ENCODE data around the gene ACSM6.
"Not testable (repeated sequence)": the region's sequence is repeated elsewhere in the genome, so short reads cannot be mapped to it uniquely, and the experiment has no call there.

Gene ACSM6

DNA sequence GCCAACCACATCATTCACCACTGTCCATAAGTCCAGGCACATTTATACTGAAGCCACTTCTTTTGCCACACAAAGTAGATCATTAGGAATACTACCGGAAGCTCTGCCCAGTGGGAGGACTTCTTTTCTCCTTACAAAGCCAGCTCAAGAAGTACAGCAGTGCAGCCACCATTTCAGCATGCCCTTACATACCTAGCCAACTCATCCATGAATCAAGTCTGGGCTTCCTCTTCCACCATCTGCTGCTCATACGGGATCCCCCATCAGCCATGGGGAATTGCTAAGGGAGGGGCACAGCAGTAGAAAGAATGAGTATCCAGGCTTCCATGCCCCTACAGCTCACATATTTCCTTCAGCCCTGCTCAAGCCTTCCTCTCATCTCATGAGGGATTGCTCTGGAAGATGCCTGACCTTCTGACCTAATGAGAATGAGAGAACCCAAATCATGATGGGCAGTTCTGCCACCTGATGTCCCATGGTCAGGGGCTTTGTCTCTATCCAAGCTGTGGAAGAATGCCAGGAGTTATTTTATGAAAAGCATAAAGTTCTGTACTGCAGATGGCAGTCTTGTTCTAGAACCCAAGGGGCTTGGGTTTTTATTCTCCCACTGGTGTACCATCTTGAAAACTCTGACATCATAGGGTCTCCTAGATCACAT, 39.5 kb downstream of the ACSM6 start:
- TF ChIP-seq LEF1 (IDR thresholded peaks at IDR 0.05; ENCODE audit: borderline replicate concordance) = no peak
- no peak for TF ChIP-seq ZNF384 (IDR thresholded peaks at IDR 0.05)
- no peak for TF ChIP-seq ARNT (IDR thresholded peaks at IDR 0.05)
- DNase-seq (ENCODE audit: extremely low spot score) = no peak
- ChIA-PET CTCF (no interaction called here), POLR2A (no interaction called here)

DNA sequence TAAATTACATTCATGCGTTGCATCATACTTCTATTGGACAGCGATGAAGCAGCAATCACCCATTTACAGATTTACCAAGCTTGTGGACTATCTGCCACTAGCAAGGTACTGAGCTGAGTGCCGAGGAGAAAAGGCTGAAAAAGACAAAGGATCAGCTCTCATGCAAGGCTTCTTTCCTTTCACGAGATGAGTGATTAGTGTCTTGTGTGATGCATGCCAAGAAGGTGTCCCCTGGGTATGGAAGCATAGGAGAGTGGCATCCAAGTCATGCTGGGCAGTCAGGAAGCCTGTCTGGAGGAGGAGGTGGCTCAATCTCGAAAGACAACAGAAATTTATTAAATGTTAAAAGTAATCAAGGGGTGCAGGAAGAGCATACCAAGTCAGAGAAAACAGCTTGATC, 40.9 kb downstream of the ACSM6 start:
- TF ChIP-seq FOXA1 (IDR thresholded peaks at IDR 0.05) (no peak), HDGF (IDR thresholded peaks at IDR 0.05; ENCODE audit: borderline replicate concordance) (no peak), FOXM1 (IDR thresholded peaks at IDR 0.05; ENCODE audit: borderline replicate concordance) (no peak), LEF1 (IDR thresholded peaks at IDR 0.05; ENCODE audit: borderline replicate concordance) (no peak), ELF4 (IDR thresholded peaks at IDR 0.05) (no peak), SUZ12 (IDR thresholded peaks at IDR 0.05) (no peak), ZNF384 (IDR thresholded peaks at IDR 0.05) (no peak), SP1 (IDR thresholded peaks at IDR 0.05) (no peak), FOXK2 (IDR thresholded peaks at IDR 0.05) (no peak), L3MBTL2 (conservative IDR thresholded peaks at IDR 0.05) (no peak)
- TF ChIP-seq, protein P1, sequence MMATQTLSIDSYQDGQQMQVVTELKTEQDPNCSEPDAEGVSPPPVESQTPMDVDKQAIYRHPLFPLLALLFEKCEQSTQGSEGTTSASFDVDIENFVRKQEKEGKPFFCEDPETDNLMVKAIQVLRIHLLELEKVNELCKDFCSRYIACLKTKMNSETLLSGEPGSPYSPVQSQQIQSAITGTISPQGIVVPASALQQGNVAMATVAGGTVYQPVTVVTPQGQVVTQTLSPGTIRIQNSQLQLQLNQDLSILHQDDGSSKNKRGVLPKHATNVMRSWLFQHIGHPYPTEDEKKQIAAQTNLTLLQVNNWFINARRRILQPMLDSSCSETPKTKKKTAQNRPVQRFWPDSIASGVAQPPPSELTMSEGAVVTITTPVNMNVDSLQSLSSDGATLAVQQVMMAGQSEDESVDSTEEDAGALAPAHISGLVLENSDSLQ (IDR thresholded peaks at IDR 0.05) = no peak
- DNase-seq (ENCODE audit: extremely low spot score) = no peak
- ChIA-PET POLR2A (no interaction called here), CTCF (interaction anchor here (0.6 to 1.1 kb wide), 2 partner anchors 11 to 124 kb away, joined by 3 read pairs; no protein-coding TSS in a partner anchor)

DNA sequence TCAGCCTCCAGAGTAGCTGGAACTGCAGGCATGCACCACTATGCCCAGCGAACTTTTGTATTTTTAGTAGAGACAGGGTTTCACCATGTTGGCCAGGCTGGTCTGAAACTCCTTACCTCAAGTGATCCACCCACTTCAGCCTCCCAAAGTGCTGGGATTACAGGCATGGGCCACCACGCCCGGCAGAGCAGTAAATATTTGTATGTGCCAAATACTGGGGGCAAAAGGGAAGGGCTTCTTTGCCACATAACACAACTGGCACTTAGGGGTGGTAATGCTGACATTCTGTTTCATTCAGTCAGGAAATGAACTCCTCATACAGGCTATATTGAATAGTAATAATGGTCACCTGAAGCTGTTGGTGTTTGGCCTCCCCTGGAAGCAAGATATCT, 41.6 kb downstream of the ACSM6 start:
- POLR2A ChIA-PET = no interaction called here
- CTCF ChIA-PET = interaction anchor here (1.1 kb wide), 1 partner anchor 10 kb away, joined by 3 read pairs; no protein-coding TSS in a partner anchor
- no peak for TF ChIP-seq LEF1 (IDR thresholded peaks at IDR 0.05; ENCODE audit: borderline replicate concordance)
- no peak for DNase-seq (ENCODE audit: extremely low spot score)

DNA sequence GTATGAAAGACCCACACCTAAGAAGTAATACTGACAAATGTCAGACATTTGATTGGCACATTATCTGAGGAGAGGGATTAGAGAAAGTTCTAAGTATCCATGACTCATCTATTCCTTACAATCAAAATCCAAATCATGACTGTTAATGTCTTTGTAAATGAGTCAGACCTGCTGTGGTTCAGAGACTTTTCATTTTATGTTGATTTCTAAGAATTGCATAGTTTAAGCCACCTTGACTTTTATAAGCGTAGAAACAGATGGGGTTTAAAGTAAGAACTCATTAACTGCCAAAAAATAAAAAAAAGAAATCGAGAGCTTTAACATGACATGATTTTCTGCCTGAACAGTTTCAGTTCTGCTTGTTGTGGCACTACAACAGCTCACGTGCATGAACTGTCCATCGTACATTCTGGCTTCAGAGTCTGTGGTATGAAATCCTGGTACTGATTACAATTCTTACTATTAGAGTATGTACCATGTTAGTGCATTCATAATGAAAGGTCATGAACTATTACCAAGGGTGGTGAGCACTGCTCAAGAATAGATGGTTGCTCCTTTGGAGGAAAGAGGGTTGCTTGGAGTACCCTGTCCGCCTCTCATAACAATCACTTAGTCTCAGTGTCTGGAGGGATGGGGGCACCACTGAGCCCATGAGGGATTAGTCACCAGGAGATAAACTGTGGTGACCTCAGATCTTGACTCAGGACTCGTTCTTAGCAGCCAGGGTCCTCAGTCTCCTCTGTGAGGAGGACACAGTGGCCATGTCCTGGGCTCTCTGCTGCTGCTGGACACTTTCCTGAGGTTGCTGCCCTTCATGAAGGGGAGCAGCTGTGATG, 42.2 kb downstream of the ACSM6 start:
- no peak for DNase-seq (ENCODE audit: extremely low spot score)

DNA sequence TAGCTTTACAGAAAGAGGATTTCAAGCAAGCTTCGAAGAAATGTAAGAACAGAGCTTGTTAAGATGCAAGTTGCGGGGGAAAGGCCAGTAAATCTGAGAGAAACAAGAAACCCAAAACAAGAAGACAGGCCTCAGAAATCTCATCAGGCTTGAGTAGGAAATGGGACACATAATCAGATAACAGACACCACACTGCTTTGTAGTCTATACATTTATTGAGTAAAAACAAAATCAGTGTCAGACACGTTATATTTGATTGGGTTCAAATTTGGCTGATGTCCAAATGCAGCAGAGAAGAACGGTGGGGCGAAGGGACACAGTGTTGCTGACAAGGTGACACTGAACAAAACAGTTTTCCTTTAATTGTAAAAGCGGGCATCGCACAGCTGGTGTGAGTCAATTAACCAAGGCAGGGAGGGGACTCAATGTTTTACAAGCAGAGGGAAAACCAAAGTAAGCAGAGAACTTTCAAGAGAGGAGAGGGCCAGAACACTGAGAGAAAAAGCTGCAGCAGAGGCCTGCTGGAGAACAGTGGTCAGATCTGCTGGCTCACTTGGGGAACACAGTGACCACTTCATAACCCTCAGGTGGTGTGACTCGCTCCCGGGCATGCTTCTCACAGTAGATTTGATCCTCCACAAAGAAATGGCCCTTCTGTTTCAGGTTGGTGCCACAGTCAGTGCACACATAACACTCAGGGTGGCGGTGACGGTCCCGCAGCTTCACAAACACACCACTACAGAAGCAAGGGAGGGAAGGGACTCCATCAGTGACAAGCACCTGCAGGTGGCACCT, 43.5 kb downstream of the ACSM6 start:
- ChIA-PET POLR2A (no interaction called here), CTCF (interaction anchor here (1.5 kb wide), 1 partner anchor 128 kb away, joined by 4 read pairs; no protein-coding TSS in a partner anchor)
- no peak for TF ChIP-seq NFRKB (IDR thresholded peaks at IDR 0.05)
- DNase-seq (ENCODE audit: extremely low spot score) = no peak

More for the DNA sequence above, 42.2 kb downstream of the ACSM6 start:
- ChIA-PET POLR2A (no interaction called here), CTCF (interaction anchor here (1.5 kb wide), 1 partner anchor 130 kb away, joined by 4 read pairs; no protein-coding TSS in a partner anchor)
- TF ChIP-seq BHLHE40 (IDR thresholded peaks at IDR 0.05; ENCODE audit: borderline replicate concordance) (no peak), ZNF384 (IDR thresholded peaks at IDR 0.05) (no peak), FOXK2 (IDR thresholded peaks at IDR 0.05) (no peak), LEF1 (IDR thresholded peaks at IDR 0.05; ENCODE audit: borderline replicate concordance) (no peak), ELF4 (IDR thresholded peaks at IDR 0.05) (no peak), SUZ12 (IDR thresholded peaks at IDR 0.05) (no peak), FOXM1 (IDR thresholded peaks at IDR 0.05; ENCODE audit: borderline replicate concordance) (no peak), SP1 (IDR thresholded peaks at IDR 0.05) (no peak), CTBP1 (IDR thresholded peaks at IDR 0.05; ENCODE audit: borderline replicate concordance) (no peak), FOXA1 (IDR thresholded peaks at IDR 0.05) (no peak), L3MBTL2 (conservative IDR thresholded peaks at IDR 0.05) (no peak)
- TF ChIP-seq, protein P1 (IDR thresholded peaks at IDR 0.05) = no peak

DNA sequence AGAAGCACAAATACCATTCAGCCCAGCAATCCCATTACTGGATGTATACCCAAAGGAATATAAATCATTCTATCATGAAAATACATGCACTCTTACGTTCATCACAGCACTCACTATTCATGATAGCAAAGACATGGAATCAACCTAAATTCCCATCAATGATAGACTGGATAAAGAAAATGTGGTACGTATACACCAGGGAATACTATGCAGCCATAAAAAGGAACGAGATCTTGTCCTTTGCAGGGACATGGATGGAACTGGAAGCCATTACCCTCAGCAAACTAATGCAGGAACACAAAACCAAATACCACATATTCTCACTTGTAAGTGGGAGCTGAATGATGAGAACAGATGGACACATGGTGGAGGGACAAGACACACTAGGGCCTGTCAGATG, 46.1 kb downstream of the ACSM6 start:
- CTCF ChIA-PET = interaction anchor here (0.8 kb wide), 1 partner anchor 123 kb away, joined by 4 read pairs; no protein-coding TSS in a partner anchor
- POLR2A ChIA-PET; DNase-seq (ENCODE audit: extremely low spot score): not testable (repeated sequence)

DNA sequence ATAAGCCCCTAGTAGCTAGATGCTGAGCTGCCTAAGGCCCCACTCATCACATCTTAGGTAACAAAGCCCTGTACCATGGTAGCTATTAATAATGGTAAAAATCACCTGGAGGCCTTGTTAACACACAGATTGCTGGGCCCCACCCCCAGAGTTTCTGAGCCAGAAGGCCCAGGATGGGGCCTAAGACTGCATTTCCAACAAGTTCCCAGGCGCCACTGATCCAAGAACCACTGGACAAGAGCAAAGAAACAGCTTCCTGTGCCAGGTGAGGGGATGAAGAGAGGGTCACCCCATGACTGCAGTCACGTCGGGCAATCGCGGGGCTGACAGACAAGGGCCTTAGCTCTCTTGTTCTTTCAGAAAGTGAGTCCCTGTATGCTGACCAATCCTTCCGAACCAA, 46.8 kb downstream of the ACSM6 start:
- DNase-seq (ENCODE audit: extremely low spot score) = no peak
- no peak for TF ChIP-seq BHLHE40 (IDR thresholded peaks at IDR 0.05; ENCODE audit: borderline replicate concordance)
- TF ChIP-seq TARDBP (IDR thresholded peaks at IDR 0.05) = no peak
- no peak for TF ChIP-seq ZNF384 (IDR thresholded peaks at IDR 0.05)
- TF ChIP-seq CTBP1 (IDR thresholded peaks at IDR 0.05; ENCODE audit: borderline replicate concordance) = no peak
- no peak for TF ChIP-seq FOXA1 (IDR thresholded peaks at IDR 0.05)
- TF ChIP-seq FOXM1 (IDR thresholded peaks at IDR 0.05; ENCODE audit: borderline replicate concordance) = no peak
- TF ChIP-seq ELF4 (IDR thresholded peaks at IDR 0.05) = no peak
- TF ChIP-seq FOXK2 (IDR thresholded peaks at IDR 0.05) = no peak
- no peak for TF ChIP-seq HDGF (IDR thresholded peaks at IDR 0.05; ENCODE audit: borderline replicate concordance)
- TF ChIP-seq ARNT (IDR thresholded peaks at IDR 0.05) = no peak
- TF ChIP-seq, protein P1 (IDR thresholded peaks at IDR 0.05) = no peak
- ChIA-PET POLR2A (no interaction called here), CTCF (interaction anchor here (0.8 kb wide), 1 partner anchor 122 kb away, joined by 4 read pairs; no protein-coding TSS in a partner anchor)

Data from HEK293T (cell line).